Activated gamma-delta T cell treated with anti-CD3 and anti-CD28 coated beads, Interleukin-2, amount 50 U/mL, for 16 hours (primary cell): ENCODE measurements around the gene LY6G5B.

Experiments used
- DNase-seq: peaks from one replicate; pipeline ENCODE4 v3.0.0-alpha.2; 2020; ENCODE audit warnings: low read depth

LY6G5B gene

GRCh38 chr6:31641370-31641769 lies 28.4 kb upstream of the LY6G5B start:
- no peak for DNase-seq

GRCh38 chr6:31642798-31643570 lies 26.8 kb upstream of the LY6G5B start:
- no peak for DNase-seq

- DNase-seq = no peak
These were observed 25.8 kb upstream of the LY6G5B start for GRCh38 chr6:31643818-31644454.

- DNase-seq = no peak
These were observed 24.5 kb upstream of the LY6G5B start for GRCh38 chr6:31645325-31645724.

GRCh38 chr6:31651602-31652191 lies 18.1 kb upstream of the LY6G5B start:
- no peak for DNase-seq

- peak; percentile 82 for DNase-seq
These were observed 16.7 kb upstream of the LY6G5B start for GRCh38 chr6:31652925-31653724.

GRCh38 chr6:31654574-31655348 lies 15.0 kb upstream of the LY6G5B start:
- no peak for DNase-seq

GRCh38 chr6:31655349-31656237 lies 14.2 kb upstream of the LY6G5B start, which contains the start of gene APOM:
TSS of gene APOM (plus strand) at chr6:31655894. CDS start at chr6:31655967, 73 bp downstream.
- no peak for DNase-seq

GRCh38 chr6:31657406-31658157 lies 12.2 kb upstream of the LY6G5B start:
- no peak for DNase-seq

GRCh38 chr6:31658158-31658688 lies 11.6 kb upstream of the LY6G5B start:
- no peak for DNase-seq

- no peak for DNase-seq
These were observed 10.7 kb upstream of the LY6G5B start for GRCh38 chr6:31658983-31659648.

GRCh38 chr6:31659649-31660380 lies 10.0 kb upstream of the LY6G5B start:
- DNase-seq = no peak

- peak; percentile 56 for DNase-seq
These were observed 9.2 kb upstream of the LY6G5B start, which contains the start of gene C6orf47 for GRCh38 chr6:31660381-31661261. TSS of gene C6orf47 (minus strand) at chr6:31660778. CDS start at chr6:31659947, 831 bp downstream.

- DNase-seq = no peak
These were observed 8.3 kb upstream of the LY6G5B start for GRCh38 chr6:31661262-31662123.

GRCh38 chr6:31662124-31662723 lies 7.6 kb upstream of the LY6G5B start:
- no peak for DNase-seq
